IPS-20b (cell line): ENCODE results near the gene SLC35D1.

Source experiments
- H3K27ac ChIP-seq: one replicate; pipeline ENCODE4 v1.5.1; 2013; ENCODE audit warnings: low read length
- H3K27me3 ChIP-seq: 2 replicates; pipeline ENCODE4 v1.6.1; 2013; ENCODE audit warnings: mild to moderate bottlenecking, low read length, inconsistent platforms; ENCODE audit not compliant: insufficient read depth
- H3K36me3 ChIP-seq: 2 replicates; pipeline ENCODE4 v1.6.1; 2013; ENCODE audit warnings: low read depth, mild to moderate bottlenecking, inconsistent platforms, low read length, moderate library complexity; ENCODE audit not compliant: insufficient read depth
- H3K4me1 ChIP-seq: 2 replicates; pipeline ENCODE4 v1.6.1; 2013; ENCODE audit warnings: mild to moderate bottlenecking, control low read depth, inconsistent platforms, low read length, moderate library complexity; ENCODE audit not compliant: insufficient read depth
- H3K4me3 ChIP-seq: 2 replicates; pipeline ENCODE4 v1.5.1; 2013; ENCODE audit warnings: mild to moderate bottlenecking, low read length, inconsistent platforms
- H3K9ac ChIP-seq: 2 replicates; pipeline ENCODE4 v1.6.1; 2013; ENCODE audit warnings: low read depth, mild to moderate bottlenecking, inconsistent platforms, low read length, moderate library complexity
- H3K9me3 ChIP-seq: 2 replicates; pipeline ENCODE4 v1.6.1; 2013; ENCODE audit warnings: mild to moderate bottlenecking, low read depth, low read length, inconsistent platforms; ENCODE audit not compliant: insufficient read depth

SLC35D1 gene

DNA sequence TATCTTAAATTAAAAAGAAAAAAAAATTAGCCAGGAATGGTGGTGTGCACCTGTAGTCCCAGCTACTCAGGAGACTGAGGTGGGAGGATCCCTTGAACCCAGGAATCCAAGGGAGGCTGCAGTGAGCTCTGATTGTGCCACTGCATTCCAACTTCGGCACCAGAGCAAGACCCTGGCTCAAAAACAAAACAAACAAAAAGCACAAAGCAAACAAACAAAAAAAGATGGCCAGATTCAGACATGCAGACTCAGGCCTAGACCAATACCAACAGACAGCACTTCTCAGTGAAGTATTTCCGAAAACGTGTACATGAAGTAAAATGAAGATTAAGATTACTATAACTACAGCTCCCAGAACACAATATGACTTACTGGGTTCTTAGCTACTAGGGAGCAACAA is 10.6 kb downstream of the SLC35D1 start:
- H3K4me3 ChIP-seq, result no peak overlapping the region
- H3K4me1 ChIP-seq, result peaks cover 4% of the 10 kb centered on the region; the same call in 1 of the 2 replicates
- H3K36me3 ChIP-seq, result peaks cover 38% of the 10 kb centered on the region
- H3K27me3 ChIP-seq, result no peaks in the 10 kb centered on the region
- H3K9ac ChIP-seq, result no peak overlapping the region
- no peak overlapping the region for H3K27ac ChIP-seq
- H3K9me3 ChIP-seq, result no peaks in the 10 kb centered on the region

DNA sequence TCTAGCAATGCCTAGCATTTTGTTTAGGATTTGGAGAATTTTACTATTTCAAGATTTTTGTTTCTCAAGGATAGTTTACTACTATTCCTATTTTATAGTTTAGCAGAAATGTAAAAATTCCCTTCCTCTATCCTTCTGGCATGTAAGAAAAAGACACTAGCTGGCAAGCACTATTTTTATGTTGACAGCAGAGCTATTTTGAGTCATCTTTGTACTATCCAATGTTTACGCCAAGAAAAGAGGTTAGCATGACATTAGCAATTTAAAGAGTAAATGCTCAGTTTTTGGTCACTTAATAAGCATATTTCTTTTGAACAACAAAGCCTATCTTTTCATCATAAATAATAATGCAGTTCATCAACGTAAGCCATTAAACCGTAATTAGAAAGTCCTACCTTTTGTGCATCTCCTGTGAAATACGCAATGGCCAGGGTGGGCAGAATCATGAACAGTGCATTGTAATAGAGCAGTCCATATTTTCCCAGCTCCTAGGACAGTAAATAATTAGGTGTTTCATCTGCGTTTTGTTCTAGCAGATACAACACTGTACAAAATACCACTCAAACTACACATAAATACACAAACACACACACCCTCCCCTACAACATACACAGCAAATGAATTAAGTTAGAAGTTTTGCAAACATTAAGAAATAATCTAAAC is 12.0 kb downstream of the SLC35D1 start:
- Histone ChIP-seq H3K9ac (no peak overlapping the region), H3K36me3 (peaks cover 35% of the 10 kb centered on the region), H3K27me3 (no peaks in the 10 kb centered on the region), H3K27ac (no peak overlapping the region), H3K4me3 (no peak overlapping the region), H3K4me1 (peaks cover 4% of the 10 kb centered on the region; the same call in 1 of the 2 replicates), H3K9me3 (no peaks in the 10 kb centered on the region)

DNA sequence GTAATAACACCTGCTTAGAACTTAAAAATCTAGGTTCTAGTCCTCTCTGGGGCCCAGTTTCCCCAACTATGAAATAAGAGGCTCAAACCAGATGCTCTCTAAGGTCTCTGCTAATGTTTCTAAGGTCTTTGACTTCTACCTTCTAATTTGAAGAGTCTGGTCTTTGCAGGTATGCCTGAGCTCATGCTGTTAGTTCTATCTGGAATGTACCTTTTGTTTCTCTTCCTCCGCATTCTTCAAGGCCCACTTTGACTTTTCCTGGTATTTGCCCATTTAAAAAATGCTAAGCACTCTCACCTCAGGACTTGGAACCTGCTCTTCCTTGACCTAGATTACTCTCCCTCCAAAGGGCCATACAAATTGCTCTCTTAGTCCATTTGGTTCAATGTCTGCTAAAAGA is 13.5 kb downstream of the SLC35D1 start:
- no peaks in the 10 kb centered on the region for H3K27me3 ChIP-seq
- no peaks in the 10 kb centered on the region for H3K9me3 ChIP-seq
- H3K4me3 ChIP-seq, result no peak overlapping the region
- H3K4me1 ChIP-seq, result peaks cover 4% of the 10 kb centered on the region; the same call in 1 of the 2 replicates
- no peak overlapping the region for H3K9ac ChIP-seq
- H3K36me3 ChIP-seq, result peaks cover 35% of the 10 kb centered on the region
- H3K27ac ChIP-seq, result no peak overlapping the region

DNA sequence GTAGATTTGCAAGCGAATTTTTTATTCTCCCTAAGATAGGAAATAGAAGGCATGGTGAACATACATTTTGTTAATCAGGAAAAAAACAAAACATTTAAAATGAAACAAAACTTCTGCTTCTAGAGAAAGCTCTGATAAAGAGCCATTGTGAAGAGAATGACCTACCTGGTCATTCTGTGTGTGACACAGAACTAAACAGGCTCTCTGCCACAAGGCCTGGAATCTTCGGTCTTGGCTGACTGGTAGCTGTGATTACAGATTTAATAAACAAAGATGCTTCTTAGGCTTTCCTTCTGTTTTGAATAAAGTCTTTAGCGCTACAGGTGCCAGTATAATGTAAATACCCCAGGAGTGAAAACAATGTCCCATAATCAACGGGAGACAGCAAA is 22.1 kb downstream of the SLC35D1 start:
- Histone ChIP-seq H3K36me3 (peaks cover 6% of the 10 kb centered on the region; the same call in 1 of the 2 replicates), H3K9ac (no peak overlapping the region), H3K4me3 (no peak overlapping the region), H3K27ac (no peak overlapping the region), H3K9me3 (no peaks in the 10 kb centered on the region), H3K27me3 (no peaks in the 10 kb centered on the region), H3K4me1 (no peaks in the 10 kb centered on the region)

DNA sequence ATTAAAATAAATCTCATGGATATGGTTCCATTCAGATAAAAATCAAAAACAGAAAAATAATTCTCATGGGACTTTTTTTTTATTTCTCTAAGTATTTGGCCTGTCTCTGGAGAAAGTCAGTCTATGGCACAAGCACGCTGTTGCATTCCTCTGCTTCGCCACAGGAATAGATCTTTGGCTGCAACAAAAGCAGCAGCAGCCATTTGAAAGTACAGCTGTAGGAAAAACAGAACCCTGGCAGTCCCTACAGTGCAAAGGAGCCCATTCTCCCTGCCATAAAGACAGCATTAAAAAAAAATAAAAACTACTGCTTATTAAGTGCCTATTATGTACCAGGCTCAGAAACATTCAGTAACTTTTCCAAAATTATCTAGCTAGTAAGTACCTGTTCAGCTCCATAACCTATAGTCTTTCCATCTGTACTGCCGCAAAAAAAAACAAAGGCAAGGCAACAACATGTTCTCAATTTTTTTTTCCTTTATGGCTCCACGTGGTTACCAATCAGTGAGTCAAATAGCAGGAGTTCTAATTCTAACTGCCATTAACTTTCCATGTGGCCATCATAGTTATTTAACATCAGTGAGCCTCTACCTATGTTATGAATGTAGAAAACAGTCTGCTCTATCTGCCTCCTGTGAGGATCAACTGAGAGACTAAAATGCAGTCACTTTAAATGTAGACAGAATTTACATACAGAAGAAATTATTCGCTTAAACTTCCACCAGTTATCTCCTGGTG is 22.7 kb downstream of the SLC35D1 start:
- H3K9ac ChIP-seq, result no peak overlapping the region
- no peak overlapping the region for H3K27ac ChIP-seq
- no peak overlapping the region for H3K4me3 ChIP-seq
- H3K4me1 ChIP-seq, result no peaks in the 10 kb centered on the region
- H3K27me3 ChIP-seq, result no peaks in the 10 kb centered on the region
- H3K36me3 ChIP-seq, result peaks cover under 1% of the 10 kb centered on the region; the same call in 1 of the 2 replicates
- H3K9me3 ChIP-seq, result no peaks in the 10 kb centered on the region

DNA sequence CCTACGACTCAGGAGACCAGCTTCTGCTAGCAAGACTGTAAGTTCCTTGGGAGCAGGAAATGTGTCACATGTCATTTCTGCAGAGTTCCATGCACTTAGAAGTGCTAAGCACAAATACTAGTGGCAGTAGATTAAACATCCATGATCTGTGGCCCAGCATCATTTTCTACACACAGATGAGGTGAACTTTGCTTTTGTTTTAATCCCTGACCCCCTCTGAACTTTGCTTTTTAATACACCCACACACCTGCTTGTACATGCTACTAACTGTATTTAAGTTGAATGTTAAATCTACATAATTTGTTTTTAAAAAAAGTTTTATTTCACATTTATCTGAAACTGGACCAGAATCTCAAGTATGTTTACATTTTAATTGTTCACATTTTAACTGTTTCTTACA is 24.5 kb downstream of the SLC35D1 start:
- no peak overlapping the region for H3K4me3 ChIP-seq
- no peaks in the 10 kb centered on the region for H3K9me3 ChIP-seq
- no peak overlapping the region for H3K27ac ChIP-seq
- no peaks in the 10 kb centered on the region for H3K4me1 ChIP-seq
- no peaks in the 10 kb centered on the region for H3K27me3 ChIP-seq
- H3K36me3 ChIP-seq, result no peaks in the 10 kb centered on the region
- no peak overlapping the region for H3K9ac ChIP-seq

DNA sequence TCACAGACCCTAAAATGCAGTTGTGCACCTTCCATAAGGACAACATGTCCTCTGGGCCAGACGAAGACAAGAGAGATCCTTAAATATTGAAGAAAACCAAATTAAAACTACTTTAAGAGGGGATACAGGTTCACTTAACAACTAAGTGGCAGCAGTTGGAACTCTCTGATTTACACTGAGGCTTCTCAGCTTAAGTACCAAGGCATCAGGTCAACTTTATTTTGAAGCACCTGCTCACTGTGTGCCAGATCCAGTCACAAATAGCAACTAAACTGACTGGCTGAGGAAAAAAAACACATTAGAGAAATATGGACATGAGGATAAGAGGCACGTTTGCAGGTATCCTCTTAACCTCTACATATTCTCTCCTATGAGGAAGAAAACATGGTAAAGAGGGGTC is 33.2 kb downstream of the SLC35D1 start:
- Histone ChIP-seq H3K27ac (no peak overlapping the region), H3K4me1 (peaks cover 27% of the 10 kb centered on the region), H3K9me3 (no peaks in the 10 kb centered on the region), H3K4me3 (no peak overlapping the region), H3K36me3 (peaks cover 12% of the 10 kb centered on the region; the same call in 1 of the 2 replicates), H3K27me3 (no peaks in the 10 kb centered on the region), H3K9ac (no peak overlapping the region)

DNA sequence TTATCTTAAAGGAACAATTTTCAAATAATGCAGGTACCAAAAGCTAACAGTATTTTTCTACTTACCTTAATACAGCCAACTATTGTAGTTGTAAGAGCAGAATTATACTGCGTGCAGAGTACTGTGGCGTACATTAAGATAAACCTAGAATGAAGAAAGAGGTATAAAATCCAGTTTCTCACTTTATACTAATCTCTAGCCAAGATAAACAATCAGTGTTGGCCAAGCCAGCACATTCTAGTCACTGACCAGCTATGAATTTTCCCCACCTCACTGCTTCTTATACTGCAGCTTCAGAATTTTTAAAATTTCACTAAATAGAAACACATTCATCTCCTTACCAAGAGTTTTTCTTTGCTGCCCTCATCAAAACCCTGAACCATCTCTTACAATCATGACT is 33.6 kb downstream of the SLC35D1 start:
- Histone ChIP-seq H3K27ac (no peak overlapping the region), H3K9me3 (no peaks in the 10 kb centered on the region), H3K36me3 (peaks cover 12% of the 10 kb centered on the region; the same call in 1 of the 2 replicates), H3K4me3 (no peak overlapping the region), H3K4me1 (peaks cover 27% of the 10 kb centered on the region), H3K9ac (no peak overlapping the region), H3K27me3 (no peaks in the 10 kb centered on the region)

DNA sequence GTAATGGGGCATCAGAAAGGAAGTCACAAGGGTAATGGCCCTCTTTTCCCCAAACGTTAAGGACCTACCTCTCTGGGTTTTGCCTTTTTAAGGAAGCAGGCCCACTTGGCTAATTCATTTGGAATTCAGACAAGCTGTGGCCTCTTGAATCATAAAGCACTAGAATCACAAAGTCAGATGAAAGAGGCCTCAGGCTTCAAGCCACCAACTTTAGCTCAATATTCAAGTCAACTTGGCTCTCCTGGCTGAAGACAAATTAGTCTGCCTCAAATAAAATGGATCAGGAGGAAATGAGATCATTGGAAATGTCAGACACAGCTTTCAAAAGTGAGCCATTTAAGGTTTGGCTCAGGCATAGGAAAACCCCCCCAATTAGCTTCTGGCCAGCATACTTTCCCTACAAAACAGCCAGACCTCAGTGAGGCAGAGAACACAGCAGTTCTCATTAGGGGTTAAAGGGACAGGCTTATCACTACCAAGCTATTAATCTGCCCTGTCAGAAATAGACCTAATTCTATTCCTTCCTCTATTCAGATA is 34.3 kb downstream of the SLC35D1 start:
- H3K9ac ChIP-seq, result no peak overlapping the region
- no peak overlapping the region for H3K4me3 ChIP-seq
- no peak overlapping the region for H3K27ac ChIP-seq
- H3K4me1 ChIP-seq, result peaks cover 27% of the 10 kb centered on the region
- H3K27me3 ChIP-seq, result no peaks in the 10 kb centered on the region
- H3K36me3 ChIP-seq, result peaks cover 12% of the 10 kb centered on the region; the same call in 1 of the 2 replicates
- H3K9me3 ChIP-seq, result no peaks in the 10 kb centered on the region

DNA sequence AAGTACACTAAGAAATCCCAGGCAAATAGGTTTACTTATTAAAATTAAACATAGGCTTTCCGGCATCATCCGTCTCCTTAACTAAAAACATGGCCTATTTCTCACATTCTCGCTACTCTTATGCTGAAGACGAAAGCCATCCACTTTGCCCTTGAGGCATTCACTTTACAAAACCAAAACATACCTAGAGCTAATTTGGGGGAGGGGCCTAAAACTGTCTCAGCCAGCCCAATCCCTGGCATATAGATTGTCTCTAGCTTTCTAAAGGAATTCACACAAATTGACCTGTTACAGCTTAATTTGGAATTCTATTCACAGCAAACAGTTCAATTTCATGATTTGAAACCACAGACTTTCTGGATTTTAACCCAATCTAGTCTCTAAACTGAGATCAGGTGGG is 34.8 kb downstream of the SLC35D1 start:
- Histone ChIP-seq H3K27ac (no peak overlapping the region), H3K9me3 (no peaks in the 10 kb centered on the region), H3K4me1 (peaks cover 27% of the 10 kb centered on the region), H3K36me3 (peaks cover 12% of the 10 kb centered on the region; the same call in 1 of the 2 replicates), H3K4me3 (no peak overlapping the region), H3K27me3 (no peaks in the 10 kb centered on the region), H3K9ac (no peak overlapping the region)

DNA sequence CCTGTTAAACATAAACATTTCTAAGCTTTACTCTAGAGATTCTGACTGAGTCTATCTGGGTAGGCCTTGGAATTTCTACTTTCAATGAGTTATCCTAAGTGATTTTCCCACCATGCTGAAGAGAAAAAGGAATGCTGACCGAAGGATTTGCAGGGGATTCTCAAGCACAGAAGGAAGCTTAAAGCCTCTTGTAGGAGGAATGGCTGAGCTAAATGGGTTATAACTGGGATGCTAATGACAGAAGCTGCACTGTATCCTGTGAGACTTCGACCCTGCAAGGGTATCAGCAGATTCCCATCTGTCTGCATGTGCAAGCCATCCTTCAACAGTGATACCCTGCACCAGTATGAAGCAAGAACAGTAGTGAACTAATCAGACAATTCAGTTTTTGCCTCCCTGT is 35.4 kb downstream of the SLC35D1 start:
- Histone ChIP-seq H3K27ac (no peak overlapping the region), H3K9me3 (no peaks in the 10 kb centered on the region), H3K4me1 (peaks cover 27% of the 10 kb centered on the region), H3K27me3 (no peaks in the 10 kb centered on the region), H3K4me3 (no peak overlapping the region), H3K9ac (no peak overlapping the region), H3K36me3 (peaks cover 12% of the 10 kb centered on the region; the same call in 1 of the 2 replicates)

DNA sequence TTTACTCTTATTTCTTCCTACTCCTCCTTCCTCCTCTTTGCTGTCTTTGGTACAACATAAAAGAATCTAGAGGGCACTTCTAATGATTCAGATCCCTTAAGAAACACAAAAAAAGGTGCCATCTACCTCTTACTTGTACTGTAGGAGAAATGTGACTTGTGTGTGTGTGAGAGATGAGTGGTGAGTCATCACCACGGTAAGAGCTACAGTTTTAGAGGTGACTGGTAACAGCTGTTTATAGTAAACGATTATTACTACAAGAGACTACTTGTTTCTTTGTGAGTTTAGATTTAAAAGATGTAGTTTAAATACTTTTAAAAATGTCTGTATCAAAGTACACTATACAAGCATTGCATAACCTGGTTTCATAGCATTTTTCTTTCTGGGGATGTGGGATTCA is 40.4 kb downstream of the SLC35D1 start:
- Histone ChIP-seq H3K36me3 (peaks cover 4% of the 10 kb centered on the region; the same call in 1 of the 2 replicates), H3K4me1 (peaks cover 8% of the 10 kb centered on the region; the same call in 1 of the 2 replicates), H3K9me3 (no peaks in the 10 kb centered on the region), H3K27ac (no peak overlapping the region), H3K9ac (no peak overlapping the region), H3K4me3 (no peak overlapping the region), H3K27me3 (no peaks in the 10 kb centered on the region)
